ENCODE results near the gene DOCK10.

The DOCK10 gene

GRCh38 chr2:225009768-225010167 lies 32.5 kb downstream of the DOCK10 start:
- no peak for DNase-seq

- DNase-seq: no peak
Measured at GRCh38 chr2:225008935-225009334, 33.3 kb downstream of the DOCK10 start.

- no peak for DNase-seq
Measured at GRCh38 chr2:225008179-225008856, 34.0 kb downstream of the DOCK10 start.

- no peak for DNase-seq
Measured at GRCh38 chr2:225006730-225007129, 35.5 kb downstream of the DOCK10 start.

- no peak for DNase-seq
Measured at GRCh38 chr2:225004597-225004996, 37.7 kb downstream of the DOCK10 start.

GRCh38 chr2:225002656-225003045 lies 39.6 kb downstream of the DOCK10 start:
- DNase-seq: no peak

GRCh38 chr2:225002039-225002655 lies 40.1 kb downstream of the DOCK10 start:
- DNase-seq: no peak

- no peak for DNase-seq
Measured at GRCh38 chr2:224999754-225000153, 42.5 kb downstream of the DOCK10 start.

GRCh38 chr2:224999321-224999720 lies 42.9 kb downstream of the DOCK10 start:
- DNase-seq: no peak

- DNase-seq: no peak
Measured at GRCh38 chr2:224997802-224998201, 44.5 kb downstream of the DOCK10 start.

- no peak for DNase-seq
Measured at GRCh38 chr2:224995419-224995818, 46.8 kb downstream of the DOCK10 start.

- DNase-seq: no peak
Measured at GRCh38 chr2:224994242-224994823, 47.9 kb downstream of the DOCK10 start.

GRCh38 chr2:224990710-224991109 lies 51.6 kb downstream of the DOCK10 start:
- no peak for DNase-seq

GRCh38 chr2:224987733-224988132 lies 54.5 kb downstream of the DOCK10 start:
- DNase-seq: no peak

- no peak for DNase-seq
Measured at GRCh38 chr2:224986477-224986876, 55.8 kb downstream of the DOCK10 start.

GRCh38 chr2:224984637-224985036 lies 57.6 kb downstream of the DOCK10 start:
- DNase-seq: no peak

- DNase-seq: no peak
Measured at GRCh38 chr2:224983712-224984554, 58.3 kb downstream of the DOCK10 start.

GRCh38 chr2:224982910-224983711 lies 59.2 kb downstream of the DOCK10 start:
- DNase-seq: no peak

GRCh38 chr2:224982226-224982625 lies 60.0 kb downstream of the DOCK10 start:
- no peak for DNase-seq

- no peak for DNase-seq
Measured at GRCh38 chr2:224976629-224977525, 65.4 kb downstream of the DOCK10 start.

GRCh38 chr2:224975761-224976160 lies 66.5 kb downstream of the DOCK10 start:
- no peak for DNase-seq
